Mammary epithelial cell (primary cell): ENCODE measurements around the gene TPP1.

Experiments
- EZH2 ChIP-seq: IDR thresholded peaks from 2 replicates; pipeline ENCODE4 v1.6.1; 2012; ENCODE audit warnings: low read length, inconsistent platforms, borderline replicate concordance
- TF ChIP-seq, protein P1 (sequence below), 2 donors: IDR thresholded peaks in 1 of 2; conservative IDR thresholded peaks in 1 of 2; 2 replicates each; pipeline ENCODE4 v1.5.1; 2011 to 2012; ENCODE audit warnings: inconsistent platforms in 2 of 2, low read length in 2 of 2, mild to moderate bottlenecking in 2 of 2, control low read depth in 1 of 2, low read depth in 1 of 2; ENCODE audit not compliant: insufficient read depth in 1 of 2; ENCODE audit errors: extremely low read depth in 1 of 2

GRCh38 chr11:6574816-6575715, 44.2 kb downstream of the TPP1 start:
- TF ChIP-seq, protein P1, sequence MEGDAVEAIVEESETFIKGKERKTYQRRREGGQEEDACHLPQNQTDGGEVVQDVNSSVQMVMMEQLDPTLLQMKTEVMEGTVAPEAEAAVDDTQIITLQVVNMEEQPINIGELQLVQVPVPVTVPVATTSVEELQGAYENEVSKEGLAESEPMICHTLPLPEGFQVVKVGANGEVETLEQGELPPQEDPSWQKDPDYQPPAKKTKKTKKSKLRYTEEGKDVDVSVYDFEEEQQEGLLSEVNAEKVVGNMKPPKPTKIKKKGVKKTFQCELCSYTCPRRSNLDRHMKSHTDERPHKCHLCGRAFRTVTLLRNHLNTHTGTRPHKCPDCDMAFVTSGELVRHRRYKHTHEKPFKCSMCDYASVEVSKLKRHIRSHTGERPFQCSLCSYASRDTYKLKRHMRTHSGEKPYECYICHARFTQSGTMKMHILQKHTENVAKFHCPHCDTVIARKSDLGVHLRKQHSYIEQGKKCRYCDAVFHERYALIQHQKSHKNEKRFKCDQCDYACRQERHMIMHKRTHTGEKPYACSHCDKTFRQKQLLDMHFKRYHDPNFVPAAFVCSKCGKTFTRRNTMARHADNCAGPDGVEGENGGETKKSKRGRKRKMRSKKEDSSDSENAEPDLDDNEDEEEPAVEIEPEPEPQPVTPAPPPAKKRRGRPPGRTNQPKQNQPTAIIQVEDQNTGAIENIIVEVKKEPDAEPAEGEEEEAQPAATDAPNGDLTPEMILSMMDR (conservative IDR thresholded peaks at IDR 0.05 in 1 of 2, IDR thresholded peaks at IDR 0.05 in 1 of 2; ENCODE audit: extremely low read depth in 1 of 2, insufficient read depth in 1 of 2, low read depth in 1 of 2, low read length in 2 of 2) = no peak
- TF ChIP-seq EZH2 = no peak
